Caco-2 (cell line): ENCODE data around the gene NSUN4. TPM values are rescaled to one million over a fixed set of nuclear protein-coding genes. Genes with fewer than 3 reads are reported as not detected.

Experiments
- BruUV-seq: library from RNA; stranded (reverse); fragments of 400-500 nt; replicated peaks from 2 replicates; lab custom pipeline; 2021; lab: Mats Ljungman, UMichigan
- CTCF ChIA-PET: fragments of 300-600 bp; sonication (Branson Sonifier 250); formaldehyde crosslinking; loops from one replicate; lab custom pipeline; 2022; ENCODE audit warnings: antibody characterized with exemption; lab: Charles Lee
- POLR2A ChIA-PET: fragments of 300-600 bp; sonication (Branson Sonifier 250); formaldehyde crosslinking; loops from one replicate; lab custom pipeline; 2022; ENCODE audit warnings: antibody characterized with exemption; lab: Charles Lee
- DNase-seq, 2 experiments: peaks; one replicate each; pipeline versions ENCODE4 v3.0.0 to v3.0.0-alpha.2; 2020 to 2022
- H3K27me3 ChIP-seq: replicated peaks from 2 replicates; pipeline ENCODE4 v1.6.0; 2011; ENCODE audit warnings: low read length; ENCODE audit not compliant: control insufficient read depth, insufficient read depth
- H3K36me3 ChIP-seq: 2 replicates; pipeline ENCODE4 v1.5.1; 2011; ENCODE audit warnings: low read length; ENCODE audit not compliant: control insufficient read depth, insufficient read depth
- H3K4me1 ChIP-seq: fragments of 250-450 bp; sonication (Bioruptor Pico); 2 replicates; pipeline ENCODE4 v1.5.1; 2020; ENCODE audit warnings: mild to moderate bottlenecking
- H3K4me3 ChIP-seq: 2 replicates; pipeline ENCODE4 v1.5.1; 2011; ENCODE audit warnings: low read depth, mild to moderate bottlenecking, control low read depth, low read length
- H3K9me3 ChIP-seq: fragments of 250-450 bp; sonication (Bioruptor Pico); 2 replicates; pipeline ENCODE4 v1.5.1; 2020; ENCODE audit warnings: mild to moderate bottlenecking, moderate library complexity
- H3K27ac Mint-ChIP-seq: one replicate; pipeline ENCODE4 v1.8.0; 2022; ENCODE audit warnings: mixed read lengths; ENCODE audit not compliant: unreplicated experiment
- H3K27me3 Mint-ChIP-seq: one replicate; pipeline ENCODE4 v1.8.0; 2022; ENCODE audit warnings: mixed read lengths; ENCODE audit not compliant: insufficient read depth, unreplicated experiment
- H3K36me3 Mint-ChIP-seq: one replicate; pipeline ENCODE4 v1.8.0; 2022; ENCODE audit warnings: mild to moderate bottlenecking, mixed read lengths; ENCODE audit not compliant: insufficient read depth, unreplicated experiment
- H3K4me1 Mint-ChIP-seq: one replicate; pipeline ENCODE4 v1.8.0; 2022; ENCODE audit warnings: low read depth, mixed read lengths; ENCODE audit not compliant: unreplicated experiment
- H3K4me3 Mint-ChIP-seq: one replicate; pipeline ENCODE4 v1.8.0; 2022; ENCODE audit warnings: mild to moderate bottlenecking, moderate library complexity, mixed read lengths; ENCODE audit not compliant: unreplicated experiment
- H3K9me3 Mint-ChIP-seq: one replicate; pipeline ENCODE4 v1.8.0; 2022; ENCODE audit warnings: mixed read lengths; ENCODE audit not compliant: unreplicated experiment
- intact Hi-C: fragments of 100-400 bp; cut with micrococcal nuclease; formaldehyde crosslinking; loops from one replicate; pipeline ENCODE4 v1.10.0; 2022; ENCODE audit not compliant: unreplicated experiment
- total RNA-seq: library from RNA; stranded (reverse); gene quantifications from 2 replicates; pipeline ENCODE4 v1.2.3, GENCODE V29; 2022
- TF ChIP-seq, protein P1 (sequence below), 2 experiments: fragments of 200-600 bp in 1 of 2; IDR thresholded peaks; 1 replicate in 1 of 2; 2 replicates in 1 of 2; pipeline versions ENCODE4 v1.5.1 to v1.8.0; 2011 to 2022; ENCODE audit warnings: antibody characterized with exemption in 1 of 2, control low read depth in 1 of 2, inconsistent platforms in 1 of 2, low read depth in 1 of 2, low read length in 1 of 2, mild to moderate bottlenecking in 1 of 2, moderate library complexity in 1 of 2; ENCODE audit not compliant: insufficient read depth in 1 of 2, severe bottlenecking in 1 of 2, unreplicated experiment in 1 of 2

Gene NSUN4
- total RNA-seq, 1 experiment from 2014 or later = 21.8 TPM

DNA sequence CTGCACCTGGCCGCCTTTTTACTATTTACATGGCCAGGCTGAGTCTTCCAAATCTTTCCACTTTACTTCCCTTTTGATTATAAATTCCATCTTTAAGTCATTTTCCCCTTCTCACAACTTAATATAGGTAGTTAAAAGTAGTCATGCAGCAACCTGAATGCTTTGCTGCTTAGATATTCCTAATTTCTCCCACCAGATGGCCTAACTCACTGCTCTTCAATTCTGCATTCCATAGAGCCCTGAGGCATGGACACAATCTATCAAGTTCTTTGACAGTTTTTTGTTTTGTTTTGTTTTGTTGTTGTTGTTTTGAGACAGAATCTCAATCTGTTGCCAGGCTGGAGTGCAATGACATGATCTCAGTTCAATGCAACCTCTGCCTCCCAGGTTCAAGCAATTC is 31.8 kb downstream of the NSUN4 start:
- Histone ChIP-seq H3K36me3 (no peaks in the 10 kb centered on the region), H3K4me1 (peaks cover 12% of the 10 kb centered on the region), H3K4me3 (no peak overlapping the region), H3K9me3 (no peaks in the 10 kb centered on the region), H3K27me3 (no peaks in the 10 kb centered on the region)
- POLR2A ChIA-PET = interaction anchor here (0.6 kb wide), 1 partner anchor 125 kb away, joined by 3 read pairs; the partner anchor contains the start of gene RAD54L
- TF ChIP-seq, protein P1, sequence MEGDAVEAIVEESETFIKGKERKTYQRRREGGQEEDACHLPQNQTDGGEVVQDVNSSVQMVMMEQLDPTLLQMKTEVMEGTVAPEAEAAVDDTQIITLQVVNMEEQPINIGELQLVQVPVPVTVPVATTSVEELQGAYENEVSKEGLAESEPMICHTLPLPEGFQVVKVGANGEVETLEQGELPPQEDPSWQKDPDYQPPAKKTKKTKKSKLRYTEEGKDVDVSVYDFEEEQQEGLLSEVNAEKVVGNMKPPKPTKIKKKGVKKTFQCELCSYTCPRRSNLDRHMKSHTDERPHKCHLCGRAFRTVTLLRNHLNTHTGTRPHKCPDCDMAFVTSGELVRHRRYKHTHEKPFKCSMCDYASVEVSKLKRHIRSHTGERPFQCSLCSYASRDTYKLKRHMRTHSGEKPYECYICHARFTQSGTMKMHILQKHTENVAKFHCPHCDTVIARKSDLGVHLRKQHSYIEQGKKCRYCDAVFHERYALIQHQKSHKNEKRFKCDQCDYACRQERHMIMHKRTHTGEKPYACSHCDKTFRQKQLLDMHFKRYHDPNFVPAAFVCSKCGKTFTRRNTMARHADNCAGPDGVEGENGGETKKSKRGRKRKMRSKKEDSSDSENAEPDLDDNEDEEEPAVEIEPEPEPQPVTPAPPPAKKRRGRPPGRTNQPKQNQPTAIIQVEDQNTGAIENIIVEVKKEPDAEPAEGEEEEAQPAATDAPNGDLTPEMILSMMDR (IDR thresholded peaks at IDR 0.05; ENCODE audit: insufficient read depth in 1 of 2, low read depth in 1 of 2, low read length in 1 of 2, severe bottlenecking in 1 of 2, unreplicated experiment in 1 of 2) = peak in 1 of 2 experiments; percentile 15
- H3K4me1 Mint-ChIP-seq = peaks cover 19% of the 10 kb centered on the region
- intact Hi-C loops = no loop called here
- no TSS peak for BruUV-seq
- H3K36me3 Mint-ChIP-seq = peaks cover 5% of the 10 kb centered on the region
- no peak overlapping the region for H3K27ac Mint-ChIP-seq
- no peaks in the 10 kb centered on the region for H3K27me3 Mint-ChIP-seq
- no peaks in the 10 kb centered on the region for H3K9me3 Mint-ChIP-seq
- CTCF ChIA-PET = no interaction called here
- no peak overlapping the region for H3K4me3 Mint-ChIP-seq
- no peak for DNase-seq

DNA sequence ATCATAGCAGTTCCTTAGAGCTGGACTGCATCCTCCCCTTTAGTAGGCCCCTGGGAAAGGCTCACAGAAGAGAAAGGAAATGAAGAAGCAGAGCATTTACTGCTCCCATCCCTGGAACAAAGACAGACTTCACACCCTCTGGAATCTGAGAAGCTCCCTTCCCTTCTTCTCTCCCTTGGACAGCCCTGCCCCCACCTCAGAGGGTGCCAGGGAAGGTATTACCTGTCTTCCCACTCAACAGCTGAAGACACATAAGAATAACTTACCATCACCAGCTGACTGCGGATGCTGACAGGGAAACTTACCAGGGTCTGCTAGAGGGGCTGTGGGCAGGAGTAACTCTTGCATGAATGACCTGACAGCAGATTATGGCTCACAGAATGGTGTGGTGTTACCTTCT is 39.4 kb downstream of the NSUN4 start:
- H3K27me3 Mint-ChIP-seq = no peaks in the 10 kb centered on the region
- H3K27ac Mint-ChIP-seq = no peak overlapping the region
- TF ChIP-seq, protein P1 (IDR thresholded peaks at IDR 0.05; ENCODE audit: insufficient read depth in 1 of 2, low read depth in 1 of 2, low read length in 1 of 2, severe bottlenecking in 1 of 2, unreplicated experiment in 1 of 2) = no peak
- no TSS peak for BruUV-seq
- POLR2A ChIA-PET = no interaction called here
- CTCF ChIA-PET = no interaction called here
- no peak overlapping the region for H3K4me3 Mint-ChIP-seq
- no peaks in the 10 kb centered on the region for H3K4me1 ChIP-seq
- H3K36me3 Mint-ChIP-seq = no peaks in the 10 kb centered on the region
- H3K9me3 ChIP-seq = peaks cover 3% of the 10 kb centered on the region; the same call in 1 of the 2 replicates
- no peaks in the 10 kb centered on the region for H3K9me3 Mint-ChIP-seq
- no peaks in the 10 kb centered on the region for H3K4me1 Mint-ChIP-seq
- H3K4me3 ChIP-seq = no peak overlapping the region
- intact Hi-C loops = no loop called here
- DNase-seq = no peak
- no peaks in the 10 kb centered on the region for H3K27me3 ChIP-seq
- H3K36me3 ChIP-seq = no peaks in the 10 kb centered on the region

DNA sequence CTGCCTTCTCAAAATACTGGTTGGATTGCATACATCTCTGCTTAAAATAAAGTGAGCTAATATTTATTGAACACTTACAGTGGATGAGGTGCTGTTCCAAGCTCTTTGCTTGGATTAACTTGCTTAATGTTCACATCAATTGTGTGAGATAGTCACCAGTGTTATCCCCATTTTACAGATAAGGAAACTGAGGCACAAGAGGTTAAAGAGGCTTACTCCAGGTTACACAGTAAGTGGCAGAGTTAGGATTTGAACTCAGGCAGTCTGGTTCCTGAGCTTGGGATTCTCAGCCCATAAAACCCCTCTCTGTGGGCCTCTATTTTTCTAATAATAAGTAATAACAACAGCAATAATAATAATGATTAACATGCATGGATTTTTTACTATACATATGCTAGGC is 39.9 kb downstream of the NSUN4 start:
- no peaks in the 10 kb centered on the region for H3K27me3 ChIP-seq
- TF ChIP-seq, protein P1 (IDR thresholded peaks at IDR 0.05; ENCODE audit: insufficient read depth in 1 of 2, low read depth in 1 of 2, low read length in 1 of 2, severe bottlenecking in 1 of 2, unreplicated experiment in 1 of 2) = no peak
- no peaks in the 10 kb centered on the region for H3K4me1 ChIP-seq
- no peak for DNase-seq
- peaks cover 3% of the 10 kb centered on the region; the same call in 1 of the 2 replicates for H3K9me3 ChIP-seq
- Mint-ChIP-seq H3K9me3 (no peaks in the 10 kb centered on the region), H3K27ac (no peak overlapping the region), H3K4me1 (no peaks in the 10 kb centered on the region), H3K4me3 (no peak overlapping the region), H3K36me3 (no peaks in the 10 kb centered on the region), H3K27me3 (no peaks in the 10 kb centered on the region)
- POLR2A ChIA-PET = no interaction called here
- H3K36me3 ChIP-seq = no peaks in the 10 kb centered on the region
- CTCF ChIA-PET = no interaction called here
- BruUV-seq = no TSS peak
- intact Hi-C loops = no loop called here
- no peak overlapping the region for H3K4me3 ChIP-seq
